GM12864 (cell line): ENCODE data around the gene TSEN54.

Experiments used
- DNase-seq: peaks from one replicate; pipeline ENCODE4 v3.0.0-alpha.2; 2011; ENCODE audit warnings: low read depth
- H3K4me3 ChIP-seq: 2 replicates; pipeline ENCODE4 v1.5.1; 2011; ENCODE audit warnings: mild to moderate bottlenecking, low read depth, low read length, control low read depth
- TF ChIP-seq, protein P1 (sequence below): IDR thresholded peaks from 2 replicates; pipeline ENCODE4 v1.5.1; 2011; ENCODE audit warnings: low read depth, mild to moderate bottlenecking, moderate library complexity, low read length, control low read depth, inconsistent platforms; ENCODE audit errors: missing control alignments

TSEN54 gene

DNA sequence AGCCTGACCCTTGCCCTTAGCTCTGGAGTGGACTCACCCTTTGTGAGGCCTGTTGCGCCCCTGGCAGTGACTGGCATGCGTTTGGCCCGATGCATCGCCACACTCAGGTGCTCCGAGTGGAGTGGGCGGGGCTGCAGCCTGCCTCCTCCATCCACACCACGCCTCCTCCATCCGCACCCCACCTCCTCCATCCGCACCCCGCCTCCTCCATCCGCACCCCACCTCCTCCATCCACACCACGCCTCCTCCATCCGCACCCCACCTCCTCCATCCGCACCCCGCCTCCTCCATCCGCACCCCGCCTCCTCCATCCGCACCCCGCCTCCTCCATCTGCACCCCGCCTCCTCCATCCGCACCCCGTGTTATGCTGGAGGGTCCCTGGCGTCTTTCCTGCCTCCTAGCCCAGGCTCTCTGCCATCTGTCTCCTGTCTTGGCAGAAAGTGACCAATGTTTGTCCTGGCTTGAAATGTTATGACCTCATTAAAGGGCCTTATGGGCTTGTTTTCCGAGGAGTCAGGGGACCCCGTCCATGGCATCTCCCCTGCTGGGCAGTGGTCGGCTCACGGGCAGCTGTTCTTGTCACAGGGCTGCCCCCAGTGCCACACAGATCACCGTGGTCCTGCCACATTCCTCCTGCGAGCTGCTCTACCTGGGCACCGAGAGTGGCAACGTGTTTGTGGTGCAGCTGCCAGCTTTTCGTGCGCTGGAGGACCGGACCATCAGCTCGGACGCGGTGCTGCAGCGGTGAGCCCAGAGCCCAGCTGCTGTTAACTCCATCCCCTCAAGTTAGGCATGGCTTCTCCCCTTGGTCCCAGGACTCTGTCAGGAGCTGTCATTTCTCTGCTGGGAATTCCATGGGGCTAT lies 42.6 kb downstream of the TSEN54 start:
- TF ChIP-seq, protein P1, sequence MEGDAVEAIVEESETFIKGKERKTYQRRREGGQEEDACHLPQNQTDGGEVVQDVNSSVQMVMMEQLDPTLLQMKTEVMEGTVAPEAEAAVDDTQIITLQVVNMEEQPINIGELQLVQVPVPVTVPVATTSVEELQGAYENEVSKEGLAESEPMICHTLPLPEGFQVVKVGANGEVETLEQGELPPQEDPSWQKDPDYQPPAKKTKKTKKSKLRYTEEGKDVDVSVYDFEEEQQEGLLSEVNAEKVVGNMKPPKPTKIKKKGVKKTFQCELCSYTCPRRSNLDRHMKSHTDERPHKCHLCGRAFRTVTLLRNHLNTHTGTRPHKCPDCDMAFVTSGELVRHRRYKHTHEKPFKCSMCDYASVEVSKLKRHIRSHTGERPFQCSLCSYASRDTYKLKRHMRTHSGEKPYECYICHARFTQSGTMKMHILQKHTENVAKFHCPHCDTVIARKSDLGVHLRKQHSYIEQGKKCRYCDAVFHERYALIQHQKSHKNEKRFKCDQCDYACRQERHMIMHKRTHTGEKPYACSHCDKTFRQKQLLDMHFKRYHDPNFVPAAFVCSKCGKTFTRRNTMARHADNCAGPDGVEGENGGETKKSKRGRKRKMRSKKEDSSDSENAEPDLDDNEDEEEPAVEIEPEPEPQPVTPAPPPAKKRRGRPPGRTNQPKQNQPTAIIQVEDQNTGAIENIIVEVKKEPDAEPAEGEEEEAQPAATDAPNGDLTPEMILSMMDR = no peak
- DNase-seq = no peak
- H3K4me3 ChIP-seq = no peak overlapping the region

DNA sequence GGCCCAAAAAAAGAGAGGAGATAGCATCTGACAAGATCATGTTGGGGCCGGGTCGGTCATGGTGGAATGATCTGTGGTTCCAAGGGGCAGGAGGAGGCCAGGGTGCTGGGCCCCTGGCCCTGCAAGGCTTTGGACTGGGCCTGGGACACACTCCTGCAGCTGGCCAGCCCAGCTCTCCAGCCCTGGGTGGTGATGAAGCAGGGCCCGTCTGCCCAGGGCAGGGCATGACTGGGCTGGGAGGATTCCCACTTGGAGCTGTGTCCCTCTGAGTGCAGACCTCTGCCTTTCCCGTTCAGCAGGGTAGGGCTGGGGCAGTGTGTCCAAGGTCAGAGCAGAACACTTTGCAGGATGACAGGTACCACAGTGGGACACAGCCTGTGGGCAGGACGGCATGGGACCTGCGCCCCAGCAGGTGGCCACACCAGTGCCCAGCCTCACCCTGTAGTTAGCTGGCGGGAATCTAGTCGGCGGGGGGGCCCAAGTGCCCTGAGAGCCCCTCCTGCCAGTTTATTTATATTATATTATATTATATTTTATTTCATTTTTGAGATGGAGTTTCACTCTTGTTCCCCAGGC lies 43.7 kb downstream of the TSEN54 start:
- no peak for DNase-seq
- TF ChIP-seq, protein P1 = no peak
- H3K4me3 ChIP-seq = no peak overlapping the region

DNA sequence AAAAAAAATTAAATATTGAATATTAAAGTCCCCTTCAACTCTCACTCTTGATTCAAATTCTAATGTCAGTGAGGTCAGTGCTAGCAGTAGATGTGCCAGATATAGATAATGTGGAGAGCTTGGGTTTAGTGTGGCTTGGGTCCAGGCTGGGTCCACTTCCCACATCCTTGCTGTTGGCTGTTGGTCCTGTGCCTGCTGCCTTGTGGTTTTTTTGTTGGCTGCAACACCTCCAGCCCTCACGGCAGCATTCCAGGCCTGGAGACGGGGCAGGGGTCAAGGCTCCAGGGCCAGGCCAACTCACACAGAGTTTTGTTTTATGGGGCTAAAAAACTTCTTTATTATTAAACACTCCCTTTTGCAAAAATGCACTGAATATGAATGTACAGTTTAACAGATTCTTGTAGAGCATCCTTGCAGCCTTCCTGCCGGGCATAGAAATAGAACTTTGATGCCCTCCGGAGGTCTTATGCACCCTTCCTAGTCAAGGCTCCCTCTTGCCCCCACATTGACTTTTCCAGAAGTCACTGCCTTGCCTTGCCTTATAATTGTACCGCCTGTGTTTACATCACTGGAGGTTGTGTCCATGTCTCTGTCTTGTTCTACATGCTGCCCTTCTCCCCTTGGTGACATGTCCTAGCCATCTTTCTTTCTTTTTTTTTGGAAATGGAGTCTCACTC lies 45.7 kb downstream of the TSEN54 start:
- DNase-seq = no peak
- TF ChIP-seq, protein P1 = no peak

DNA sequence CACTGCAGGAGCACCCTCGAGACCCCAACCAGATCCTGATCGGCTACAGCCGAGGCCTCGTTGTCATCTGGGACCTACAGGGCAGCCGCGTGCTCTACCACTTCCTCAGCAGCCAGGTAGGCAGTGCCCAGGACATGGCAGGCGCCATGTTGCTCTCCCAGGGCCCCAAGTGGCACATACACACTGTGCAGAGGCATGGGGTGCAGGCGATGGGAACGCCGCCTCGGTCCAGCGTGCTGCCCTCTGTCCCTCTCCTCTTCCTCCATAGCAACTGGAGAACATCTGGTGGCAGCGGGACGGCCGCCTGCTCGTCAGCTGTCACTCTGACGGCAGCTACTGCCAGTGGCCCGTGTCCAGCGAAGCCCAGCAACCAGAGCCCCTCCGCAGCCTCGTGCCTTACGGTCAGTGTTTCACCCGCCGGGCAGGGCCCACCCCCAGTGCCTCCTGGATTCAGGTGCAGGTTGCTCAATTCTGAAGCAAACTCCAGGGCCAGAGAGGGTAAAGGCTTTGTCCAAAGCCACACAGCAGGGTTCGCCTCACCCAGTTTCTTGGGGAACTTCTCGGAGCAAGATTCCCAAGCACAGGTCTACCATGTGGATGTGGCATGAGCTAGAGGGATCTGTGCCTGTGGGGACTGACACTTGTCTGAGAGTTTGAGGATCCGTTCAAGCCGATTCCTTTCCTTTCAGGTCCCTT lies 46.9 kb downstream of the TSEN54 start:
- TF ChIP-seq, protein P1 = no peak
- DNase-seq = no peak
- H3K4me3 ChIP-seq = no peak overlapping the region

More for the DNA sequence above, 45.7 kb downstream of the TSEN54 start:
- no peak overlapping the region for H3K4me3 ChIP-seq

DNA sequence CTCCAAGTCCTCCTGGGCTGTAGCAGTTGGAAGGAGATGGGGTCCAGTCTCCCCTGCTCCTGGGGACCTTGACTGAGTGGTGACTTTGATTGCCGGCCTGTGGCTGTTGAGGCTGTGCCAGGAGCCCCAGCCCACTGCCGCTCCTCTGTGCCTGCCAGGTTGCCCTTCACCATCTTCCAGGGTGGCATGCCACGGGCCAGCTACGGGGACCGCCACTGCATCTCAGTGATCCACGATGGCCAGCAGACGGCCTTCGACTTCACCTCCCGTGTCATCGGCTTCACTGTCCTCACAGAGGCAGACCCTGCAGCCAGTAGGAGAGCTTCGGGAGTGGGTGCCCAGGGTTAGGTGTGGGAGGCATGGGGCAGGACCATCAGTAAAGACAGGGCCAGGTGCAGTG lies 47.9 kb downstream of the TSEN54 start:
- H3K4me3 ChIP-seq = no peak overlapping the region
- TF ChIP-seq, protein P1 = no peak
- no peak for DNase-seq

DNA sequence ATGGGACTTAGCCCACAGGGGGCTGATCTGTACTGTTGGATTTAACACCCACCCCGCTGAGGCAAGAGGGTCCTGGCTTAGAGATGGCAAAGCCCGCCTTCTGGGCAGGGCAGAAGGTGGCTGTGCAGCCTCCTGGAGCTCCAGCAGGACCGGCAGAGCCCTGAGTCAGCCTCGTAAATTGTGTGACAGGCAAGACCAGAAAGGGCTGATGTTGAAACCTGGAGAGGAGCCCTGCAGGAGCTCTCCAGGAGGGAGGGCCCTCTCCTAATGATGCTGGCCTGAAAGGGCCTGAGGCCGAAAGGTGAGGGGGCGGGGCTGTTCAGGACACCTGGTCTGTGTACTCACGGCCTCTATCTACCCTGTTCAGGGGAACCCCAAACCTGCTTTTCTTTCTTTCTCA lies 48.7 kb downstream of the TSEN54 start:
- DNase-seq = no peak
- TF ChIP-seq, protein P1 = no peak
- no peak overlapping the region for H3K4me3 ChIP-seq
